SW 1271 (cell line): Measurements from ENCODE around the gene SYMPK.
"Not testable (repeated sequence)": the region's sequence is repeated elsewhere in the genome, so short reads cannot be mapped to it uniquely, and the experiment has no call there.

Experiments
- DNase-seq, 2 experiments: peaks; one replicate each; lab custom pipeline; 2025; lab: John Stamatoyannopoulos, UW

The SYMPK gene

DNA sequence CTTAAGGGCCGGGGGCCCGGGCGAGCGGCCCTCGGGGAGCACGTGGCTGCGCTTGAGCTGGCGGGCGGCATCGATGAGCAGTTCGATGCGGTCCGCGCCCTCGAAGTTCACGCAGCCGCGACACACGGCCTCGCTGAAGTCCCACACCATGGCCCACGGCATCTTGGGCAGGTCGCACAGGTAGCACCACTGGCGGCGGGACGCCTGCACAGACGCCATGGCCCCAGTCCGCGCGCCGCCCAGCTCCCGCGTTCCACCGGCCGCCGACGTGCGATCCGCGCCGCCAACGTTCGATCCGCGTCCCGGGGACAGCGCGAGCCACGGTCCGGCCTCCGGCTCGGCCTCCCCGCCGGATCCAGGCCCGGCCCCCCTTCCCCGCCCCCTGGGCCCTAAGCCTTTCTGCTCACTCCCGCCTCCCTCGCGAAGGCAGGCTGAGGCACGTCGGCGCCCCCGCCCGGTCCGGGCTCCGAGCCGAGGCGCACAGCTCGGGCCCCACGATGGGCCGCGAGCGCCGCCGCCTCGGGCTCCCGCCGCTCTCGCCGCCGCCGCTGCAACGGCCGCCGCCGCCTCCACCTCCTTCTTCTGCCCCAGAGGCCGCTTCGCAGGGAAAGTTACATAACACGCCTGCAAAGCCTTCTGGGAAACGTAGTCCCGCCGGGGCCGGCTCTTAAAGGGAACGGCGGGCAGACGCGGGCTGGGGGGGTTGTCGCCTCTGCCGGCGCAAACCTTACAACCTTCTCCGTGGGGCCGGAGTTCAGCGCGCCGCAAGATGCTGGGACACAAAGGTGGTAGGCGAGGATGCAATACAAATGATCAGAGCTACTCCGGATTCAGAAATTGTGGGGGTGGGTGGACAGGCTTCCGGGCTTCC is 22.8 kb upstream of the SYMPK start, which contains the start of gene IRF2BP1:
TSS of gene IRF2BP1 (minus strand) at position 586 of the 871 bp plus-strand sequence. CDS start at position 219, 367 bp downstream.
- DNase-seq: peak; percentile 32 to 79

DNA sequence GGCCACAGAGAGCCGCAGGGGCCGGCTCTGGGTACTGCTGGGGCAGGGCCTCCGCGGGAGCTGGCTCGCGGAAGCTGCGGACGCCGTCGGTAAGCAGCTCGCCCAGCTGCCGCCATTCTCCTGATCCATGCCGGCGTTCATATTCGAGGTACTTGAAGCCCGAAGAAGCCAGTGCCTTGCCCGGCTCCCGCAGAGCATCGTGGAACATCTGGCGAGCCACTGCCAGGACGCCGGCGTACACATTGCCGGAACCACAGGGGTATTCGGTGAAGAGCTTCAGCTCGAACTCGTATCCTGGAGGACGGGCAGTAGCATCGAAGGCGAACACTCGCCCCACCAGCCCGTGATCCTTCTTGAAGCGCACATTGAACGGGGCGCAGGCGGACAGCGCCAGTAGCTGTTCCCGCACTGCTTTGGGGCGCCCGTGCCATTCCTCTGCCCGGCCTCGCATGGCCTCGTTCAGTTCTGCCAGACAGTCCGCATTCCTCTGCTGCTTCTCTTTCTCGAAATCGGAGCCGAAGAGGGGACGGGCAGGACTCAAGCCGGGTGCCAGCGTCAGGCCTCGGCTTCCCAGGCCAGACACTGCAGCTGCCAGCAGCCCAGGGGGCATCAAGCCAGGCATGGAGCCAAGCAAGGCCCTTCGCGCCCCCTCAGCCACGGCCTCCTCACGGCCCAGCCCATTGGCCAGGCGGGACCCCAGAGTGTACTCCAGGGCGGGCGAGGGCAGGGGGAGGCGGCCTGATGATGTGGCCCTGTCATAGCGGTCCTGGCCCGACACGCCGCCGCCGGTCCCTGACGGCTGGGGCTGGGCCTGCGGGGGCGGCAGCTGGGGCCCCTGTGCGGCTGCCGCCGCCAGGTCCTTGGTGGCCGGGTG is 22.0 kb upstream of the SYMPK start:
- no peak for DNase-seq

DNA sequence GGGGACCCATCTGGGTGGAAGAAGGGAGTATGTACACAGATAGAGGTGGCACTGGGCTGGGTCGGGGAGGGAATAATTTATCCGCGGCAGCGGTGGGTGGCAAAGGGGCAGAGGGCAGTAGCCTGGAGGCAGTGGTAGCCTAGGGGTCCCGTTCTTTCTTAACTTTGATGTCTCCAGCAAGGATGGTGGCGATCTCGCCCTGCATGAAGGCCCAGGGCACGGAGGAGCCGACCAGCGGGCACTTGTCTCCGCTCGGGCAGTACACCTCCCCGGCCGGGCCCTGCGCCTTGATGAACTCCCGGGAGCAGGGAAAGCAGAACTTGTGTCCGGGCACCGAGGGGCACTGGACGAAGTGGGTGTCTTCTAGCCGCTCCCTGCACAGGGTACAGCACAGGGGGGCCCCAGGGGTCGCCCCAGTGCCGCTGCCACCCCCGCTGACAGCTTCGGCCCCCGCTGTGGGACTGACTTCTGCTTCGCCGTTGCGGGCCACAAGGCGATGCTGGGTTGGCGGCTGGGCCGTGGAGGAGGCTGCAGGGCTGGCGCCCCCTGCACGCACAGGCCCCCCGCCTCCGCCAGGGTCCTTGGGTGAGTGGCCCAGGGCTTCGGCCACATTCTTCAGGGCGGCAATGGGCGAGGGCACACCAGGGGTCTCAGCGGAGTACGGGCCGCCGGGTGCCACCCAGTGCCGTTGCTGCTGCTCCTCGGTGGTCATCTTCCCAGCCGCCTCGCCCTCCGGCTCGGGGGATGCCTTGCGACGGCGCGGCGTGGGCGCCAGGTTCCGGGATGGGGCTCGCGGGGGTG is 21.1 kb upstream of the SYMPK start:
- DNase-seq: no peak

DNA sequence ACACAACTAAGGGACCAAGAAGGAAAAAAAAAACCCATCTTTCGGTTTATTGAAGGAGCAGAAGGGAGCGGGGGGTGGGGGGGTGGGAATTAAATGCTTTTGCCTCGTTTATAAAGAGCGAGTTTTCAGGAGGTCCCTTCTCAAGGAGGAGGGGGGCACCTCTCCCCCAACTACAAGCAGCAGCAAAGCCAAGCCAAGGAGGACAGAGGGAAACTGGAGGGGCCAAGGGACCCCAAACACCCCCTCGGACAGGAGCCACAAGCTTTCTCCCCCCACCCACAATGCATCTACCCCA is 20.6 kb upstream of the SYMPK start:
- DNase-seq: no peak

DNA sequence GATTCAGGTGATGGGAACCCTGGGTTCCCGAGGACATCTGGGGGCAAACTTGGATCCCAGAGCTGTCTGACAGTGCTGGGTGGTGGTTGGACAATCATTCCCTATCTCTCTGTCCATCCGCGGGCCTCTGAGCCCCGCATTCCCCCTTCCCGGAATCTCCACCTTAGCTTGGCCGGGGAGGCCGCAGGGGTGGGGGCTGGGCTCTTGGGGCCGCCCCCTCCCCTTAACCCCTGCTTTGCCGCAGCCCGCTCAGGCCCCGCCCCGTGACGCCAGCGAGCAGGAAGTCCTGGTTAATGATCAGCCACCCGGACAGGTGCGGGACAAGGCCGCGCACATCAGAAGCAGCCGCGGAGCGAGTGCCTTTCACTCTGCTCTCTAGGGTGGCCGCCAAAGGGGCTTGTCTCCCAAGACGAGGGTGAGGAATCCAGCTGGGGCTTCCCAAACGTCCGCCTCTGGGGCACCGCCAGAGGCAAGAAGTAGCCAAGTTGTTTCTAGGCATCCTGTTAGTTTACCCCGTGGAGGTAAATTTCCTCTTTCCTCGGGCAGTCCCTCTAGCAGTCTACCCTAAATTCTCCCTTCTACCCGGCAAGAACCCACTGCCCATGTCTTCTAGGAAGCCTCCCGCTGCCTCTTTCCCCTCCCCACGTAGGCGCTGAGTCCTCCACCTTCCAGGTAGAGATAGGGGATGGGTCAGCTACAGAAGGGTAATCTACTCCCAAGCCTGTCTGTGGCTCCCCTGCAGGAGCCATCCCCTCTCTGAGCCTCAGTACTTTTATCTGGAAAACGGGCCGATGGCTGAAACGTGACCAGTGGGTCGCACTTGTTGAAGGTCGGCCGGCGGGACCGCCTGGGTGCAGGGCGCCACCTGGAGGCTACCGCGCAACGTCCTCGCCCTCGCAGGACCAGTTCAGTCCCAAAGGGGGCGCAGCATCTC is 20.0 kb upstream of the SYMPK start:
- DNase-seq: peak; percentile 25 to 56

DNA sequence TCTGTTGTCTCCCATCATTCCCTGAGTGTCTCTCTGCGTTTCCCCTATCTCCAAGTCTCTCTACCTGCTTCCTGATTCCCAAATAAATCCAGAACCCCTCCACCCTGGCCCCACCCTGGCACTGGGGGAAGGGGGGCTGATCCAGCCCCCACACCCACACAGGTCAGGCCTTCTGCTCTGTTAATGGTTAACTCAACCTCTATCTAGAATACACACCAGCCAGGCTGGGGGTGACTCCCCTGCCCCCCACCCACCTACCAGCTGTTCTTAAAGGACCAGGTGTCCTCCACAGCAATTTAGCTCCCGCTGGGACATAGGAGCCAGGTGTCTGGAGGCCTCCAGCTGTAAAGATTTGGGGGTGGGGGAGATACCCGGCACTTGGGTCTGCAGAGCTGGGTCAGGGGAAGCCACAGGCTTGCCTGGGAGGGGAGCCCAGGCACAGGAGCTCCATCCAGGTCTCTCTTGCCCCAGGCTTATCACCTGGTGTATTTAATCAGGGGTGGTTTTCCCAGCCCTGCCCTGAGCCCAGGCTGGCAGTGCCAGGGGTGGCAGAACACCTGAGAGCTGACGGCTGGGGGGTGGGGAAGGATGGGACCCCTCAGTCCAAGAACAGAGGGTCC is 19.1 kb upstream of the SYMPK start:
- DNase-seq: no peak

DNA sequence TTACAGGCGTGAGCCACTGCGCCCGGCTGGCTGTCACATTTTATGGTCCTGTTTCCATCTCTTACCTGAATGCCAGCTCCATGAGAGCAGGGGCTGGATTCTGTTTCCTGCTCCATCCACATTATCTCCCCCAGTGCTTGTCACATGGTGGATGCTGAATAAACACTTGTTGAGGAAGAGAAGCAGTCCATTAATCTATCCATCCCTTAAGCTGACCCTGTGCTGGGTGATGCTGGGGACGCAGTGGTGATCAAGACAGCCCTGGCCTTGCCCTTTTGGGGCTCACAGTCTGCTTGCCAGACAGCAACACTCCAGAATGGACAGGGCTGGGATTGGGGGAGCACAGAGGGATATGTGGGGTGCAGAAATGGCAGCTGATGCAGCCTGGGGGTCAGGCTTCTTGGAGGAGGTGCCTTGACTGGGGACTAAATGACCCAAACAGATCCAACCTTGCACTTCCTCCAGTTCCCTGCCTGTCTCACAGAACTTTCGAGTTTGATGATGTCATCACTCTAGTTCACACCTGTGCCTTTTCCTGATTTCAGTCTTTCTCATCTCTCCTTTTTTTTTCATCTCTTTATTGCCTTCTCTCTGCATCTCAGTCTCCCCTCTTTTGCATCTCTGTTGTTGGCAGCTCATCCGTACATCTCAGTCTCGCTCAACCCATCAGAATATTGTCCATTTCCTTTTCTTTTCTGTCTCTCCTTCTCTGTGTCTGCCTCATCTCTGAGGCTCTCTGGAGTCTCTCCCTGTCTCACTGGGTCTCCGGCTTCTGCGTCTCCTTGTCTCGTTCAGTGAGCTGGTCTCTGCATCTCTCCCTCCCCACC is 18.3 kb upstream of the SYMPK start:
- no peak for DNase-seq

DNA sequence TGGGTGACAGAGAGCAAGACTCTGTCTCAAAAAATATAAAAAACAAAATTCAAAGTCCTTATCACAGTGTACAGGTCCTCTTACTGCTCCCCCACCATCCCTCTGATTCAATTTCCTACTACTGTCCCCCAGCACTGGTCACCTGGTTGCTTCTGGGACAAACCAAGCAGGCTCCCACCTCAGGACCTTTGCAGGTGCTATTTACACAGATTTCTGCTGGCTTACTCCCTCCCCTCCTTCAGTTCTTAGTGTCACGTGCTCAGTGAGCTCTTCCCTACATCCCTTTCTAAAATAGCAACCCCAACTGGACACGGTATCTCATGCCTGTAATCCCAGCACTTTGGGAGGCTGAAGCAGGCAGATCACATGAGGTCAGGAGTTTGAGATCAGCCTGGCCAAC is 17.0 kb upstream of the SYMPK start:
- no peak for DNase-seq

DNA sequence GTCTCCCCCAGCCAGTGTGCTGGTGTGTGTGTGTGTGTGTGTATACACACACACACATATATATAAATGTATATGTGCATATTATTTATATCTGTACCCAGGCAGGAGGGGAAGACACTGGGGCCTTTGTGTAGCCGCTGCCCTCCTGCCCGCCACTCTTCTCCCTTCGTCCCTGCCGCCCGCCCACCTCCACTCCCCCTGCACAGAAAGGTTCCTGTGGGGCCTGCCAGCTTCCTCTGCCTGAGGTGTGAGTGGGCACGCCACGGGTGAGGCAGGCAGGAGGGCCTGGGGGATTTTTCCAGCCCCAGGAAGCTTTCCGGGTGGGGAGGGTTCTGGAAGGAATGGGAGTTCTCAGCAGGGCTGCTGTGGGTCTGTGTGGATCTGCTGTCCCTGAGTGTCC is 16.1 kb upstream of the SYMPK start:
- no peak for DNase-seq

DNA sequence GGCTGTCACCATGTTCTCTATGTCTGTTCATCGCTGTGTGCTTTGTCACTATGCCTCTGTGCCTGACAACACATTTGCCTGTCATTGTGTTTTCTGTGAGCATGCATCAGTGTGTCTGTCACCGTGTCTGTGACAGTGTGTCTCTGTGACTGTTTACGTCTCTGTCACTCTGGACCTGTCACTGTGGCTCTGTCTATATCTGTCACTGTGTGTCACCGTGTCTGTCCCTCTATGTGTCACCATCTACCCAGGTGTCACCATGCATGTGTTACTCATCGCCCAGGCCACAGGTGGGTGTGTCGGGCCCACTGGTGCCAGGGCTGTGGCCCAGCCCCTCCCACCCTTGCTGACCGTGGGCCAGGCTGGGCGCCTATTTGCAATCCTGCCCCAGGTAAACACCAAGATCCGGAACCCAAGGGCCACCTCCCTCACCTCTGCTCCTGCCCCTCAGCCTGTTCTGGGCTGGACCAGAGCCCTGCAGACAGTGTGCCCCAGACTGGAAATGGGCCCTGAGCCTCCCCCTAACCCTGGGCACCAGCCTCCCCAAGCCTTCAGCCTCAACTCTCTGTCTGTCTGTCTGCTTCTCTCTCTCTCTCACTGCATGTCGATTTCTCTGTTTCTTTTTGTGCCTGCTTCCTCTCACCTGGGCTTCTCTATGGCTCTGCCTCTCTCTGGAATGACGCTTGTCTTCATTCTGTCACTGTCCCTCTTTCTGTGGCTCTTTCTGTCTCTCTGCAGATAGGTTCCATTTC is 15.3 kb upstream of the SYMPK start:
- DNase-seq: no peak

DNA sequence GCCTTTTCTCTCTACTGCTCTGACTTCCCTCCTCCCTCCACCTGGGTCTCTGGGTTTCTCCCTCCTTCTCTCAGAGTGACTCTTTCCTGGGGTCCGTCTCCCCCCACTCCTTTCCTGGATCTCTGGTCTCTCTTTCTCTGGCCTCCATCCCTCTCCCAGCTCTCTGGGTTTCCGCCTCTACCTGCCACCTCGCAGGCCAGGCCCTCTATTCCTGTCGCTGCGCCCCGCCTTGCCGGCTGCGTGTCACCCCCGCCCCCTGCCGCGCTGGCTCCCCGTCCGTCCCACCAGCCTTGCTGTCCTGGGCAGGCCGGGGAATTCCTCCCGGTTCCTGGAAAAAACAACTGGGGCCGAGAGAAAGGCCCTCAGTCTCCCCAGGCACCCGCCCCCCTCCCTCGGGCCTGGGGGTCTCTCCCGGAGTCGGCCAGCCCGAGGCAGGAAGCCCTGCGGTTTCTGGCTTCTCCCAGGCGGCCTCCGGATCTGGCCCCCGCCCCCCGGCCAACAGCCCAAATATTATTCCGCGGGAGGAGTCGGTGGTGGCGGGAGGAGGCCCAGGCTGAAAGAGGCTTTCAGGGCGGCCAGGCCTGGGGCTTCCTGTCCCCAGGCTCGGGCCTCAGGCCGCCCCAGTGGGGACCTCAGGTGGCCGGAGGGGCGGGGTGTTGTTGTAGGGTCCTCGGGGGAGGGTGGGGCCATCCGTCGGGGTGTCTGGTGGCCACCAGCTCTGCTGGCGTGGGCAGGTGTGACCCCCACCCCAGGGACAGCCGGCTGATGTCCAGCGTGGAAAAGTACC is 13.7 kb upstream of the SYMPK start:
- DNase-seq: no peak

DNA sequence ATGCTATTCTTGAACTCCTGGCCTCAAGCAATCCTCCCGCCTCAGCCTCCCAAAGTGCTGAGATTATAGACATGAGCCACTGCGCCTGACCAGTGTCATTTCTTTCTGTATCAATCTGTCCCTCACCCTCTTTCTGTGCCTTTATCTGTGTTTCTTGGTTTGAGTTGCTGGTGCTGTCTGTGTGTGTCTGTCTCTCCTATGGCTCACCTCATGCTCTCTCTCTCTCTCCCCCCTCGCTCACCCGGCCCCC is 13.1 kb upstream of the SYMPK start:
- DNase-seq: no peak

DNA sequence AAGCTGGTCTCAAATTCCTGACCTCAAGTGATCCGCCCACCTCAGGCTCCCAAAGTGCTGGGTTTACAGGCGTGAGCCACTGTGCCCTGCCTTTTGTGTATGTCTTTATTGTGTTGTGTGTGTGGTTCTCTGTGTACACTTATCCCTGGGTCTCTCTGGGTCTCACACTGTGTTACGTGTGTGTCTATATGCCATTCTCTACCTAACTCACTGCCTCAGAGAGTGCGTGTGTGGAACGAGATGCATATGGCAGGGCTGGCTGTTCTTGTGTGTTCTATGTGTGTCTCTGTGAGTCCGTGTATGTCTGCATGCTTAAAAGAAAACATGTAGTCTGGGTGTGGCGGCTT is 11.6 kb upstream of the SYMPK start:
- DNase-seq: no peak

DNA sequence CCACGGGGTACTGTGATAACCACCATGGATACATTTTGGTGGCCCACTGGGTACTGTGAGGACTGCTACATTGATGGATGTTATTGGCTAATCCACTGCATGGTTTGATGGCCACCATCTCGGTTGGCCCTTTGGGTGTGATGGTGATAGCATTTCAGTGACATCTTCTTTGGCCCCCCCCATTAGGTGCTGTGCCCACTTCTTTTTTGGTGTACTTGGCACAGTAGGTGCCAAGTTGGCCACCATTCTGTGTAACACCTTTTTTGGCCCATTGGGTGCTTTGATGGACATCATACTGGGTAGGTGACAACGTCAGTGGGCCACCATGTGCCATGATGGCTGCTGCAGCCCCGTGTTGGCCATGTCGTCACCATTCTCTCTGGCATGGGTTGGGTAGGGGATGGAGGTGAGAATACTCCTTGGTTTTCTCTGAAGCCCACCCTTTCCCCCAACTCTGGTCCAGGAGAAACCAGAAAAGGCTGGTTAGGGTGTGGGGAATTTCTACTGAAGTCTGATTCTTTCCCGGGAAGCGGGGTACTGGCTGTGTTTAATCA is 10.3 kb upstream of the SYMPK start:
- no peak for DNase-seq

DNA sequence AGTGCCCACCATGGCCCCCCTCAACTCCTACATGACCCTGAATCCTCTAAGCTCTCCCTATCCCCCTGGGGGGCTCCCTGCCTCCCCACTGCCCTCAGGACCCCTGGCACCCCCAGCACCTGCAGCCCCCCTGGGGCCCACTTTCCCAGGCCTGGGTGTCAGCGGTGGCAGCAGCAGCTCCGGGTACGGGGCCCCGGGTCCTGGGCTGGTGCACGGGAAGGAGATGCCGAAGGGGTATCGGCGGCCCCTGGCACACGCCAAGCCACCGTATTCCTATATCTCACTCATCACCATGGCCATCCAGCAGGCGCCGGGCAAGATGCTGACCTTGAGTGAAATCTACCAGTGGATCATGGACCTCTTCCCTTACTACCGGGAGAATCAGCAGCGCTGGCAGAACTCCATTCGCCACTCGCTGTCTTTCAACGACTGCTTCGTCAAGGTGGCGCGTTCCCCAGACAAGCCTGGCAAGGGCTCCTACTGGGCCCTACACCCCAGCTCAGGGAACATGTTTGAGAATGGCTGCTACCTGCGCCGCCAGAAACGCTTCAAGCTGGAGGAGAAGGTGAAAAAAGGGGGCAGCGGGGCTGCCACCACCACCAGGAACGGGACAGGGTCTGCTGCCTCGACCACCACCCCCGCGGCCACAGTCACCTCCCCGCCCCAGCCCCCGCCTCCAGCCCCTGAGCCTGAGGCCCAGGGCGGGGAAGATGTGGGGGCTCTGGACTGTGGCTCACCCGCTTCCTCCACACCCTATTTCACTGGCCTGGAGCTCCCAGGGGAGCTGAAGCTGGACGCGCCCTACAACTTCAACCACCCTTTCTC is 9.4 kb upstream of the SYMPK start:
- no peak for DNase-seq

DNA sequence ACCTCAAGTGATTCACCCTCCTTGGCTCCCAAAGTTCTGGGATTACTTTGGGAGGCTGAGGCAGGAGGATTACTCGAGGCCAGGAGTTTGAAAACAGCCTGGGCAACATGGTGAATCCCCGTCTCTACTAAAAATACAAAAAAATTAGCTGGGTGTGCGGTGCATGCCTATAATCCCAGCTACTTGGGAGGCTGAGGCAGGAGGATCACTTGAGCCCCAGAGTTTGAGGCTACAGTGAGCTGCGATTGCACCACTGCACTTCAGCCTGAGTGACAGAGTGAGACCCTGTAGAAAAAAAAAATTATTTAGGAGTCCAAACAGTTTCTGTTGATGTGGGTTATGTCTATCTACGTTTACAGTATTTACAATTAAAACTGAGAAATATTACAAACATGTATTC is 7.9 kb upstream of the SYMPK start:
- no peak for DNase-seq

DNA sequence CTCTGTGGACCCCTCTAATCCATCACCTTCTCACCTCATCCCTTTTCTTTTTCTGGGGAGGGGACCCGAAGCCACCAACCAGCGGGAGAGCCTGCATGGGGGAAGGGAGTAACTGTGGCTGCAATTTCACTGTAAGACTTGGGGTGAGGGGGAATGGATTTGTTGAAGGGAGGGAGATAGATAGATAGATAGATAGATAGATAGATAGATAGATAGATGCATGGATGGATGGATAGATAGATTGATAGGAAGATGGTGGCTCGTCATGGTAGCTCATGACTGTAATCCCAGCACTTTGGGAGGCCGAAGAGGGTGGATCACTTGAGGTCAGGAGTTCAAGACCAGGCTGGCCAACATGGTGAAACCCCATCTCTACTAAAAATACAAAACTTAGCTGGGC is 4.3 kb upstream of the SYMPK start:
- DNase-seq: not testable (repeated sequence)
